H1 (cell line): ENCODE data around the gene TNFRSF8. TPM values are rescaled to one million over a fixed set of nuclear protein-coding genes. Genes with fewer than 3 reads are reported as not detected.

Experiments used
- CEBPB ChIP-seq: IDR thresholded peaks from 2 replicates; pipeline ENCODE4 v1.6.1; 2012; ENCODE audit warnings: low read depth, low read length
- KDM1A ChIP-seq: fragments of 200-600, 300-600 bp; sonication (generic); IDR thresholded peaks from 2 replicates; pipeline ENCODE4 v1.7.1; 2016; ENCODE audit warnings: mild to moderate bottlenecking, low read length, borderline replicate concordance
- MAX ChIP-seq: IDR thresholded peaks from 2 replicates; pipeline ENCODE4 v1.6.1; 2012; ENCODE audit warnings: inconsistent platforms
- NANOG ChIP-seq: IDR thresholded peaks from 2 replicates; pipeline ENCODE4 v1.6.1; 2011; ENCODE audit warnings: low read length, low read depth, mild to moderate bottlenecking, inconsistent platforms; ENCODE audit not compliant: insufficient read depth, poor library complexity, severe bottlenecking
- RNF2 ChIP-seq: fragments of 200-900, 300-1000 bp; sonication (generic); IDR thresholded peaks from 2 replicates; pipeline ENCODE4 v1.7.1; 2016; ENCODE audit warnings: borderline replicate concordance, low read depth, mild to moderate bottlenecking, antibody characterized with exemption, low read length; ENCODE audit not compliant: poor library complexity, severe bottlenecking; ENCODE audit errors: missing control alignments
- SAP30 ChIP-seq: fragments of 300-600 bp; sonication (generic); IDR thresholded peaks from 2 replicates; pipeline ENCODE4 v1.7.1; 2012; ENCODE audit warnings: low read length, moderate library complexity, mild to moderate bottlenecking, inconsistent platforms; ENCODE audit not compliant: insufficient read depth, insufficient replicate concordance
- TAF1 ChIP-seq: IDR thresholded peaks from 2 replicates; pipeline ENCODE4 v1.6.1; 2011; ENCODE audit warnings: mild to moderate bottlenecking, low read depth, low read length
- TCF12 ChIP-seq: IDR thresholded peaks from 2 replicates; pipeline ENCODE4 v1.6.1; 2011; ENCODE audit warnings: low read depth, mild to moderate bottlenecking, low read length
- polyA plus RNA-seq, 7 experiments: library from polyadenylated mRNA; depleted of rRNA in 3 of 7; stranded (reverse) in 5 of 7; unstranded in 2 of 7; fragments of >200 nt in 5 of 7; fragments of 200-250 nt in 2 of 7; gene quantifications; 1 replicate in 5 of 7; 2 replicates in 1 of 7; 4 replicates in 1 of 7; pipeline versions ENCODE4 v1.2.1 to v1.2.3, GENCODE V29; 2011 to 2013; ENCODE audit warnings: missing spikeins in 2 of 7, mixed read lengths in 2 of 7
- total RNA-seq: library from RNA; stranded (reverse); fragmentation: NEBNext Ultra II Directional; extraction: Animal tissue kit (Norgen Biotek cat#: 25700); gene quantifications from 2 replicates; pipeline ENCODE4 v1.2.1, GENCODE V29; 2021

The TNFRSF8 gene
- total and polyA plus RNA-seq, 2 of the 8 experiments (the other 6 are each of a cell fraction or from before 2014, with no cell fraction given), result 23.2 to 32.7 TPM

- TF ChIP-seq SAP30 (no peak), TAF1 (no peak), CEBPB (no peak), RNF2 (no peak), KDM1A (no peak), MAX (no peak), TCF12 (no peak), NANOG (no peak)
Observed at GRCh38 chr1:12144236-12144635, 81.1 kb downstream of the TNFRSF8 start (continued).
